ENCODE data around the gene SNPH.

DNA sequence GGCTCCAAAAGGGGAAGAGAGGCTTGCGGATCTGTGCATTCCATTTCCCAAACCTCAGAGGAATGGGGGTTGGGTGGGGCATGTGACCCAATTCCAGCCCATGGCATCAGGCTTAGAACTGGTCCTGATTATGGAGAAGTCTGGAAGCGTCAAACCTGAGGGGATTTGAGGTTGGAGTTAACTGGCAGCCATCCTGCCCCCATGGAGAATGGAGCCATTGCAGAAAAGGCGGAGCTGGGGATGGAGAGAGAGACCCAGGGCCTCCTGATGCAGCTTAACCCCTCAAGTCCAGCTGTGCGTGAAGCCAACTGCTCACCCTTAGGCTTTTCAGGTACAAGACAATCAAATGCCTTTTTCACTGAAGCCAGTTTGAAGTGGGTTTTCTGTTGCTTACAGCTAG is 72.7 kb downstream of the SNPH start:
- TF ChIP-seq CTCF (IDR thresholded peaks at IDR 0.05; ENCODE audit: low read length) (no peak), EZH2phosphoT487 (IDR thresholded peaks at IDR 0.05; ENCODE audit: low read length) (no peak), EZH2 (optimal IDR thresholded peaks at IDR 0.05; ENCODE audit: low read depth, low read length) (no peak)
